ENCODE results near the gene CFAP90. TPM values are rescaled to one million over a fixed set of nuclear protein-coding genes. Genes with fewer than 3 reads are reported as not detected.
A peak's percentile ranks its signal among the peaks of the same experiment; 100 is the strongest.

The CFAP90 gene
- total and polyA plus RNA-seq, 8 donors: 0.55 to 1.3 (median 1.0) TPM; not detected in 4

DNA sequence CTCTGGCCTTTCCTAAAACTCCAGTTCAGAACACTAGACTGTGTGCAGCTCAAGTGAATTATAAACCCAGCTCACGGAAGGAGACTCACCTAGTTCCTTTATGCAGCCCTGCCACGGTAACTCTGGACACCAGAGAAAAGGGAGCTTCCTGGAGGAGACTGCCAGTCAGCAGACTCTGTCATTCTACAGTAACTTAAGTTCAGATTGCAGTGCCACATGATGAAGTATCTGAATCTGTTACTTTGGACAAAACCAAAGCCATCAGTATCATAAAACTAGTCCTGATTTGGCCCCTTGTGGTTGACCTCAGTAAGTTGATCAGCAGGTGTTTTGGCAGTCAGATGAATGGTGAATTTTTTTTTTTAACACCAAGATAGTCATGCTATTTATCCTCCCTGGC lies 20.7 kb upstream of the CFAP90 start:
- DNase-seq: no peak
- H3K4me3 ChIP-seq: no peak overlapping the region
- H3K4me1 ChIP-seq: peaks cover 11 to 56% (median 36%) of the 10 kb centered on the region in 4 donors
- TF ChIP-seq, protein P1, sequence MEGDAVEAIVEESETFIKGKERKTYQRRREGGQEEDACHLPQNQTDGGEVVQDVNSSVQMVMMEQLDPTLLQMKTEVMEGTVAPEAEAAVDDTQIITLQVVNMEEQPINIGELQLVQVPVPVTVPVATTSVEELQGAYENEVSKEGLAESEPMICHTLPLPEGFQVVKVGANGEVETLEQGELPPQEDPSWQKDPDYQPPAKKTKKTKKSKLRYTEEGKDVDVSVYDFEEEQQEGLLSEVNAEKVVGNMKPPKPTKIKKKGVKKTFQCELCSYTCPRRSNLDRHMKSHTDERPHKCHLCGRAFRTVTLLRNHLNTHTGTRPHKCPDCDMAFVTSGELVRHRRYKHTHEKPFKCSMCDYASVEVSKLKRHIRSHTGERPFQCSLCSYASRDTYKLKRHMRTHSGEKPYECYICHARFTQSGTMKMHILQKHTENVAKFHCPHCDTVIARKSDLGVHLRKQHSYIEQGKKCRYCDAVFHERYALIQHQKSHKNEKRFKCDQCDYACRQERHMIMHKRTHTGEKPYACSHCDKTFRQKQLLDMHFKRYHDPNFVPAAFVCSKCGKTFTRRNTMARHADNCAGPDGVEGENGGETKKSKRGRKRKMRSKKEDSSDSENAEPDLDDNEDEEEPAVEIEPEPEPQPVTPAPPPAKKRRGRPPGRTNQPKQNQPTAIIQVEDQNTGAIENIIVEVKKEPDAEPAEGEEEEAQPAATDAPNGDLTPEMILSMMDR (IDR thresholded peaks at IDR 0.05): no peak
- TF ChIP-seq POLR2AphosphoS5 (IDR thresholded peaks at IDR 0.05) (no peak), EP300 (IDR thresholded peaks at IDR 0.05) (no peak), POLR2A (IDR thresholded peaks at IDR 0.05) (no peak)
- intact Hi-C loops (cut with DNase I; ENCODE audit: low total_unique reads): no loop called here
- H3K27ac ChIP-seq: no peak overlapping the region
- peaks cover 17 to 31% (median 23%) of the 10 kb centered on the region in 4 donors for H3K36me3 ChIP-seq
- no peaks in the 10 kb centered on the region for H3K27me3 ChIP-seq
- 20 to 62% (median 42%) methylated on average over 2 of the region's 2 CpGs for WGBS, 5 donors
- no peaks in the 10 kb centered on the region for H3K9me3 ChIP-seq

DNA sequence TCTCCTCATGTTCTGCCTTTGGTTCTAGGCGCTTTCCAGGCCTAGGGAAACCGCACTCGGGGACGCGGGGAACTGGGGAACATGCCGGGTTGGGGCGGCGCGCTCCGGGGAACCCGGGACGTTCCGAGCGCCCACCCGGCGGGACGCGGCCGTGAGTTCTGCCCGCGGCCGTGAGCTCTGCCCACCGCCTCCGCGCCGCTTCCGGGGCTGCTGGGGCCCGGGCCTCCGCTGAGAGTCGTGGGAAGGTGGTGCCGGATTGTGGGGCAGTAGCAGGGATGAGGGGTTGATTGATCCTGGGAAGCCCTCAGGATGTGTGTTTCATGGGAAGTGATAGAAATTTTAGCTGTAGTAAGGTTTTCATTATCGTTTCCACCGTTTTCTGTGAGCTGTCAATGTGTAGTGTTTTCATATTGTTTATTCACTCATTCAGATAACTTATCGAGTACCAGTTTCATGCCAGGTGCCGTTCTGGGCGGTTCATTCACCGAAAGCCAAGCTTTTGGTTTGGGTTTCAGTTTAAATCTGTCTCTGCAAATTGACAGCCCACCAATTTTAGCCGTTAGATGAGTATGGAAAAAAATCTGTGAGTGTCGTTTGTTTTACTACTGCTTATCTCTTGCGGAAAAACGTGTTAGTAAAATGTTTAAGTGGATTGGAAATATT lies 18.7 kb upstream of the CFAP90 start:
- Histone ChIP-seq H3K27ac (peak overlapping the region; percentile 86 to 95 (median 91)), H3K4me3 (peak overlapping the region; percentile 76 to 98 (median 93)), H3K9me3 (no peaks in the 10 kb centered on the region), H3K36me3 (peaks cover 3 to 21% (median 15%) of the 10 kb centered on the region in 4 donors), H3K4me1 (peaks cover 11 to 65% (median 42%) of the 10 kb centered on the region in 4 donors), H3K27me3 (no peaks in the 10 kb centered on the region)
- no peak for TF ChIP-seq EP300 (IDR thresholded peaks at IDR 0.05)
- no peak for TF ChIP-seq POLR2AphosphoS5 (IDR thresholded peaks at IDR 0.05)
- TF ChIP-seq, protein P1 (IDR thresholded peaks at IDR 0.05): no peak
- no peak for TF ChIP-seq POLR2A (IDR thresholded peaks at IDR 0.05)
- DNase-seq: peak; percentile 36 to 48
- intact Hi-C loops (cut with DNase I; ENCODE audit: low total_unique reads): loop anchor here (10.0 kb wide), 1 partner anchor 1245 kb away; no protein-coding TSS in a partner anchor
- WGBS, 5 donors: 1 to 2% (median 1%) methylated on average over 13 to 41 of the region's 41 CpGs

DNA sequence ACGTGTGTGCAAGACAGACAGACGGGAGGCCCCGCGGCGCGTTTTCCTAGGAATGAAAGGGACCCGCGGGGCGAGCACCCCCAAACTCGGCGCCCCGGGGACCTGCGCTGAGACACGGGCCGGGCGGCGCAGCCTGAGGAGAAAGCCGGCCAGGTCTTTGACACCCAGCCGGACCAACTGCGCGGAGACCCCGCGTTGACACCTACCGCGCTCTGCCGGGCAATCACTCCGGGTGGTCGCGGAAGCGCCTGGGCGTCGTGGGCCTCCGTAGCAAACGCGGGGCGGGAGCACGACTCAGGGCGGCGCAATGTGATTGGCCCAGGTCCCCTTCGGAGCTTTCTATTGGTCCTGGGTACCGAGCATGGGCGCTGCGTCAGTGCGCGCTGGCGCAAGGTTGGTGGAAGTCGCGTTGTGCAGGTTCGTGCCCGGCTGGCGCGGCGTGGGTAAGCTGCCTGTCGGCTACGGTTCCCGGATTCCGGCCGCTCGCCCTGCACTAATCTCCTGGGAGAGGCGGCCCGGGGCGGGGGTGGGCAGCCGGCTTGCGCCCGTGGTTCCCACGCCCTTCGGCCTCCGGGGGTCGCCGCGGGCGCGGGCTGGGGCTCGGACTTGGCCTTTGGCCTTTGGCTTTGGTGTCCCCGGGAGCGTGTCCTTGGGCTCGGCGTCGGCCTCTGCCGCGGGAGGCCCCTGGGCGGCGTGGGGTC lies 18.0 kb upstream of the CFAP90 start, which contains the start of the genes FASTKD3 and MTRR:
Gene FASTKD3 (minus strand): TSS at position 259 of the 701 bp plus-strand sequence. CDS start 948 bp downstream, outside the sequence.
Gene MTRR (plus strand): TSS at position 376 of the 701 bp plus-strand sequence. CDS start 1,647 bp downstream, outside the sequence.
- peak within 1 kb of the TSS; percentile 86 to 95 (median 91) for H3K27ac ChIP-seq
- no peaks in the 10 kb centered on the region for H3K27me3 ChIP-seq
- DNase-seq: peak; percentile 94 to 98
- intact Hi-C loops (cut with DNase I; ENCODE audit: low total_unique reads): loop anchor here (10.0 kb wide), 1 partner anchor 1244 kb away; no protein-coding TSS in a partner anchor
- H3K36me3 ChIP-seq: peaks cover 3 to 23% (median 18%) of the 10 kb centered on the region in 4 donors
- peaks cover 11 to 65% (median 42%) of the 10 kb centered on the region in 4 donors for H3K4me1 ChIP-seq
- TF ChIP-seq POLR2A (IDR thresholded peaks at IDR 0.05) (peak in 1 of 4 donors; percentile 28), POLR2AphosphoS5 (IDR thresholded peaks at IDR 0.05) (peak; percentile 47 to 94 (median 91)), EP300 (IDR thresholded peaks at IDR 0.05) (no peak)
- H3K4me3 ChIP-seq: peak within 1 kb of the TSS; percentile 76 to 98 (median 93)
- WGBS, 5 donors: 0 to 1% (median 0%) methylated on average over 20 to 83 of the region's 83 CpGs
- H3K9me3 ChIP-seq: no peaks in the 10 kb centered on the region

DNA sequence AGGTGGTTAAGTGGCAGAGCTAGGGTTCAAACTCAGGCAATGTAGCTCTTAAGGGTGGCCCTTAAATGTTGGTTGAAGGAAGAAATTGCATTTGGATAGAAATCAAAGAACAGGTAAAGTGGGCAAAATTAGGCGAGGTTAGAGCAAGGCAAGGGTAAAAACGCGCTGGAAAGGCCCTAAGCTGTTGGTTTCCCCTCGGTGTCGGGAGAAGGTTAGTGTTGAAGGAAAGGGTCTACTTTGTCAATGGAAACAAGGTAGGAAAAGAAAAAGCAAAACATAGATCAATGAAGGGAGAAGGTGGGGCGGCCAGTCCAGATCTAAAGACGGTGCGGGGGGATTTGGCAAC lies 17.5 kb upstream of the CFAP90 start:
- 0 to 2% (median 0%) methylated on average over 8 of the region's 8 CpGs for WGBS, 5 donors
- H3K9me3 ChIP-seq: no peaks in the 10 kb centered on the region
- H3K4me1 ChIP-seq: peaks cover 11 to 65% (median 42%) of the 10 kb centered on the region in 4 donors
- H3K36me3 ChIP-seq: peaks cover 3 to 26% (median 21%) of the 10 kb centered on the region in 4 donors
- no peak for DNase-seq
- H3K27me3 ChIP-seq: no peaks in the 10 kb centered on the region
- intact Hi-C loops (cut with DNase I; ENCODE audit: low total_unique reads): loop anchor here (10.0 kb wide), 1 partner anchor 1244 kb away; no protein-coding TSS in a partner anchor
- H3K4me3 ChIP-seq: peak overlapping the region; percentile 76 to 98 (median 93)
- H3K27ac ChIP-seq: peak overlapping the region; percentile 86 to 95 (median 91)
- no peak for TF ChIP-seq POLR2A (IDR thresholded peaks at IDR 0.05)
- no peak for TF ChIP-seq EP300 (IDR thresholded peaks at IDR 0.05)
- TF ChIP-seq, protein P1 (IDR thresholded peaks at IDR 0.05): no peak
- no peak for TF ChIP-seq POLR2AphosphoS5 (IDR thresholded peaks at IDR 0.05)

Measured in stomach (tissue), 9 donors.